ENCODE data around the gene CEP152.

- TF ChIP-seq, protein P1, sequence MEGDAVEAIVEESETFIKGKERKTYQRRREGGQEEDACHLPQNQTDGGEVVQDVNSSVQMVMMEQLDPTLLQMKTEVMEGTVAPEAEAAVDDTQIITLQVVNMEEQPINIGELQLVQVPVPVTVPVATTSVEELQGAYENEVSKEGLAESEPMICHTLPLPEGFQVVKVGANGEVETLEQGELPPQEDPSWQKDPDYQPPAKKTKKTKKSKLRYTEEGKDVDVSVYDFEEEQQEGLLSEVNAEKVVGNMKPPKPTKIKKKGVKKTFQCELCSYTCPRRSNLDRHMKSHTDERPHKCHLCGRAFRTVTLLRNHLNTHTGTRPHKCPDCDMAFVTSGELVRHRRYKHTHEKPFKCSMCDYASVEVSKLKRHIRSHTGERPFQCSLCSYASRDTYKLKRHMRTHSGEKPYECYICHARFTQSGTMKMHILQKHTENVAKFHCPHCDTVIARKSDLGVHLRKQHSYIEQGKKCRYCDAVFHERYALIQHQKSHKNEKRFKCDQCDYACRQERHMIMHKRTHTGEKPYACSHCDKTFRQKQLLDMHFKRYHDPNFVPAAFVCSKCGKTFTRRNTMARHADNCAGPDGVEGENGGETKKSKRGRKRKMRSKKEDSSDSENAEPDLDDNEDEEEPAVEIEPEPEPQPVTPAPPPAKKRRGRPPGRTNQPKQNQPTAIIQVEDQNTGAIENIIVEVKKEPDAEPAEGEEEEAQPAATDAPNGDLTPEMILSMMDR (tag by site-specific recombination; IDR thresholded peaks at IDR 0.05): no peak
- TF ChIP-seq, protein P2, sequence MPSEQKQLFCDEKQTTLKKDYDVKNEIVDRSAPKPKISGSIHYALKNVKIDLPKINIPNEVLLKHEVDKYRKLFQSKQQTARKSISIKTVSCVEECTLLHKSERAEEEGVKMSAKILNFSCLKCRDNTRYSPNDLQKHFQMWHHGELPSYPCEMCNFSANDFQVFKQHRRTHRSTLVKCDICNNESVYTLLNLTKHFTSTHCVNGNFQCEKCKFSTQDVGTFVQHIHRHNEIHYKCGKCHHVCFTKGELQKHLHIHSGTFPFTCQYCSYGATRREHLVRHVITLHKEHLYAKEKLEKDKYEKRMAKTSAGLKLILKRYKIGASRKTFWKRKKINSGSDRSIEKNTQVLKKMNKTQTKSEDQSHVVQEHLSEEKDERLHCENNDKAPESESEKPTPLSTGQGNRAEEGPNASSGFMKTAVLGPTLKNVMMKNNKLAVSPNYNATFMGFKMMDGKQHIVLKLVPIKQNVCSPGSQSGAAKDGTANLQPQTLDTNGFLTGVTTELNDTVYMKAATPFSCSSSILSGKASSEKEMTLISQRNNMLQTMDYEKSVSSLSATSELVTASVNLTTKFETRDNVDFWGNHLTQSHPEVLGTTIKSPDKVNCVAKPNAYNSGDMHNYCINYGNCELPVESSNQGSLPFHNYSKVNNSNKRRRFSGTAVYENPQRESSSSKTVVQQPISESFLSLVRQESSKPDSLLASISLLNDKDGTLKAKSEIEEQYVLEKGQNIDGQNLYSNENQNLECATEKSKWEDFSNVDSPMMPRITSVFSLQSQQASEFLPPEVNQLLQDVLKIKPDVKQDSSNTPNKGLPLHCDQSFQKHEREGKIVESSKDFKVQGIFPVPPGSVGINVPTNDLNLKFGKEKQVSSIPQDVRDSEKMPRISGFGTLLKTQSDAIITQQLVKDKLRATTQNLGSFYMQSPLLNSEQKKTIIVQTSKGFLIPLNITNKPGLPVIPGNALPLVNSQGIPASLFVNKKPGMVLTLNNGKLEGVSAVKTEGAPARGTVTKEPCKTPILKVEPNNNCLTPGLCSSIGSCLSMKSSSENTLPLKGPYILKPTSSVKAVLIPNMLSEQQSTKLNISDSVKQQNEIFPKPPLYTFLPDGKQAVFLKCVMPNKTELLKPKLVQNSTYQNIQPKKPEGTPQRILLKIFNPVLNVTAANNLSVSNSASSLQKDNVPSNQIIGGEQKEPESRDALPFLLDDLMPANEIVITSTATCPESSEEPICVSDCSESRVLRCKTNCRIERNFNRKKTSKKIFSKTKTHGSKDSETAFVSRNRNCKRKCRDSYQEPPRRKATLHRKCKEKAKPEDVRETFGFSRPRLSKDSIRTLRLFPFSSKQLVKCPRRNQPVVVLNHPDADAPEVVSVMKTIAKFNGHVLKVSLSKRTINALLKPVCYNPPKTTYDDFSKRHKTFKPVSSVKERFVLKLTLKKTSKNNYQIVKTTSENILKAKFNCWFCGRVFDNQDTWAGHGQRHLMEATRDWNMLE (tag by site-specific recombination; conservative IDR thresholded peaks at IDR 0.05; ENCODE audit: low read depth): no peak
- no peak for TF ChIP-seq ZNF184 (tag by site-specific recombination; IDR thresholded peaks at IDR 0.05)
- no peak for TF ChIP-seq ZNF768 (tag by site-specific recombination; IDR thresholded peaks at IDR 0.05)
- TF ChIP-seq, protein P3, sequence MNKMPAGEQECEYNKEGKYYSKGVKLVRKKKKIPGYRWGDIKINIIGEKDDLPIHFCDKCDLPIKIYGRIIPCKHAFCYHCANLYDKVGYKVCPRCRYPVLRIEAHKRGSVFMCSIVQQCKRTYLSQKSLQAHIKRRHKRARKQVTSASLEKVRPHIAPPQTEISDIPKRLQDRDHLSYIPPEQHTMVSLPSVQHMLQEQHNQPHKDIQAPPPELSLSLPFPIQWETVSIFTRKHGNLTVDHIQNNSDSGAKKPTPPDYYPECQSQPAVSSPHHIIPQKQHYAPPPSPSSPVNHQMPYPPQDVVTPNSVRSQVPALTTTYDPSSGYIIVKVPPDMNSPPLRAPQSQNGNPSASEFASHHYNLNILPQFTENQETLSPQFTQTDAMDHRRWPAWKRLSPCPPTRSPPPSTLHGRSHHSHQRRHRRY (tag by site-specific recombination; IDR thresholded peaks at IDR 0.05): no peak
These were observed 46.1 kb upstream of the CEP152 start for GRCh38 chr15:48856942-48857341.

Data from HEK293 (cell line).